DMS 273 treated with DMSO at 0.1 percent for 48 hours (cell line): ENCODE data around the gene PDGFB.

Source experiments
- DNase-seq: peaks from one replicate; lab custom pipeline; 2025; lab: John Stamatoyannopoulos, UW

Gene PDGFB

GRCh38 chr22:39174498-39175352 is 70.1 kb downstream of the PDGFB start:
- no peak for DNase-seq

- DNase-seq, result no peak
These were observed 70.8 kb downstream of the PDGFB start for GRCh38 chr22:39173787-39174497.
